Right renal cortex interstitium (tissue), 3 donors: ENCODE data around the gene FGD6. TPM values are rescaled to one million over a fixed set of nuclear protein-coding genes. Genes with fewer than 3 reads are reported as not detected.
"Not testable (repeated sequence)": the region's sequence is repeated elsewhere in the genome, so short reads cannot be mapped to it uniquely, and the experiment has no call there.

Experiments
- DNase-seq, 3 donors: peaks; one replicate each; pipeline ENCODE4 v3.0.0-alpha.2; 2013; ENCODE audit warnings: low read depth in 3 of 3, low spot score in 2 of 3
- polyA plus RNA-seq, 3 donors: library from polyadenylated mRNA; unstranded; fragments of 120-200 nt; gene quantifications; one replicate each; pipeline ENCODE4 v1.2.1, GENCODE V29; 2013; ENCODE audit not compliant: insufficient read length in 3 of 3

Gene FGD6
- polyA plus RNA-seq, 3 donors, result 9.9 to 10.4 (median 10.2) TPM

DNA sequence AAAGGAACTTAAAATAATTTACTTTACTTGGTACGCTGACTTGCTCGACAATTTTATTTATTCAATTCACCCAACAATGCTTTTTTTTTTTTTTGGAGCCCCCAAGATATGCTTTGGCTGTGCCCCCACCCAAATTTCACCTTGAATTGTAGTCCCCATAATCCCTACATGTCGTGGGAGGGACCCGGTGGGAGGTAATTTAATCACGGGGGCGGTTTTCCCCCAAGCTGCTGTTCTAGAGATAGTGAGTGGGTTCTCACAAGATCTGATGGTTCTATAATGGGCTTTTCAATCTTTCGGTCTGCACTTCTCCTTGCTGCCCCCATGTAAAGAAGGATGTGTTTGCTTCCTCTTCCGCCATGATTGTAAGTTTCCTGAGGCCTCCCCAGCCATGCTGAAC, 10.4 kb downstream of the FGD6 start:
- no peak for DNase-seq

DNA sequence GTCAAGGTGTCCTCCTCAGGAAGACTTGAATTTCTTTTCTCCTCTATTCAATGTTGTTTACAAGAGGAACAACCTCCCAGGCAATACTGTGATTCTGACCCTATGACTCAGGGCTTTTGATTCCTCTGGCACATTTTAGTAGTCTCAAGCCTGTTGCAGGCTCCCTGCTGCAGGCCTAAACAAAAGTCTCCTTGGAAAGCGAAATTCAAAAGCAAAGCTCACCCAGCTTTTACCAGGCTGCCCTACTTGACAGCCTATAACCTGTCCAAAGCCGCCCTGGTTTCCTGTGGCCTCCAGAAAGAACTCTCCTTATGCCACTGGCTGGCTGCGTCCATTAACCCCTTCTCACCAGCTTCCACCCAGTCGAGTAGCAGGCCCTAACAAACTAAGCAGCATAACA, 11.6 kb downstream of the FGD6 start:
- no peak for DNase-seq

DNA sequence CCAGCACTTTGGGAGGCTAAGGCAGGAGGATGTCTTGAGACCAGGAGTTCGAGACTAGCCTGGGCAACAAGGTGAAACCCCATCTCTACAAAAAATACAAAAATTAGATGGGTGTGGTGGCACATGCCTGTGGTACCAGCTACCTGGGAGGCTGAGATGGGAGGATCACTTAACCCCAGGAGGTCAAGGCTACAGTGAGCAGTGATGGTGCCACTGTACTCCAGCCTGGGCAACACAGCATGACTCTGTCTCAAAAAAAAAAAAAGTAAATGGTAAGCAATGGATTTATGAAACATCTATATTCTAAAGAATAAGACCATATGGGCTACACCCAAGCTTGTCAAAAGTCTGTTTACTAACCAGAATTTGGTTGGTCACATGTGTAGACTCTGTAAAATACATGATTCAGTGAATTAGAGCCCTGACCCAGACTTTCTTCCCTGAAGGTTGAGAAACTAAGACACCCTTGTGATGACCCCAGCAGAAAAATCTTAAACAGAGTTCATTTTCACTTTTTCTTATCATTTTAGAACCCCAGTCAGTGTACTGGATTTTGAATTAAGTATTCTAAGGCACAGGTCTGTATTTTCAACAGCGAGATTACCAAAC, 12.1 kb downstream of the FGD6 start:
- DNase-seq, result no peak

DNA sequence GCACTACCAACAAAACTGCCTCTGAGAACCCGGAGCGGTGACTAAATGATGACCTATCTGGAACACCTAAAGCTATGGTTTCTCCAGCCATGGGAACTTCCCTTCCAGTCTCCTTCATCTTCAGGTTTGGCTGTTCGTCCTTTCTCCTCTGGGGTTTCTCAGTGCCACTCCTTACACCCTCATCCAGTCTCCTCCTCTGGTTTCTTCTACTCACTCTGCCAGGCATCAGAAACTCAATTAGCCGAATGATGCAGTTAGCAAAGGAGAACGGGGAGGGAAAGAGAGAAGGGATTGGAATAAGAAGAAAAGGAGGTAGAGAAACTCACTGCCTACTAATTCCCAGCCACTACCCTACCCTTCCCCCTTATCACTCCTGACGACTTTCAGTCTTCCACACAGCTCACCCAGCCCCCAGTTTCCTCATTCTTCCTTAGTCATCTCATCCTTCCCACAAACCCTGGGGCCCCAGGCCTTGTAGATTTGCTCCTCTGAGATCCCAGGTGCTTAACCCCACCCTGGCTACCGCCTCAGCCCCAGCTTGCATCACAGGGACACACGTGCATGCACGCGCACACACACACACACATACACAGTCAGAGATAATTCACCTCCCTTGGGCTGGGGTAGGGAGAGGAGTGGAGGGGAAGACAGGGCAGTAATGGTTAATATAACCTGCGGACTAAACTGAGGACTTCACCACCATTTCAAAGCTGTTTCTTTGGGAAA, 13.0 kb downstream of the FGD6 start:
- DNase-seq, result no peak

DNA sequence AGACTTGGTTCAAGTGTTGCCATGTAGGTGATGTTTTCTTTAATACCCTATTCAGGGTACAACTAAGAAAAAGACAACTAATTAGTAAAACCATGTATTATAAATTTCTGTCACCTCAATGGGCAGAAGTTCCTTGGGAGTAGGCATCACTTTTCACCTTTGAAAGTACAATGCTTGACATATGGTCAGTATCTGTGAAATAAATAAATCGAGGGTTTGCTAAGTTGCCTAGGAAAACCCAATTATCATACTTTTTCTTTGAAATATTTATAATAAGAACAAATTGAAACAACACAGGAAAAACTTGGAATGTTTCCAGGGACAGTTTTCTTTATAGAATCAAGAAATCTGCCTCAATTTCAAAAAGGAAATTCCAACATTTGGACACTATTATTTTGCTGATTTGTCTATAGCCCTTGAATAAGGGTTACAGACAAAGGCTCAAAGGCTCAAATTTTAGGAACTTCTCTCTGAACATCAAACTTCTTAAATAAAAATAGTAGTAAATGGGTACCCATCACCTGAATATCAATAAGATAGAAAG, 13.7 kb downstream of the FGD6 start:
- DNase-seq, result no peak

DNA sequence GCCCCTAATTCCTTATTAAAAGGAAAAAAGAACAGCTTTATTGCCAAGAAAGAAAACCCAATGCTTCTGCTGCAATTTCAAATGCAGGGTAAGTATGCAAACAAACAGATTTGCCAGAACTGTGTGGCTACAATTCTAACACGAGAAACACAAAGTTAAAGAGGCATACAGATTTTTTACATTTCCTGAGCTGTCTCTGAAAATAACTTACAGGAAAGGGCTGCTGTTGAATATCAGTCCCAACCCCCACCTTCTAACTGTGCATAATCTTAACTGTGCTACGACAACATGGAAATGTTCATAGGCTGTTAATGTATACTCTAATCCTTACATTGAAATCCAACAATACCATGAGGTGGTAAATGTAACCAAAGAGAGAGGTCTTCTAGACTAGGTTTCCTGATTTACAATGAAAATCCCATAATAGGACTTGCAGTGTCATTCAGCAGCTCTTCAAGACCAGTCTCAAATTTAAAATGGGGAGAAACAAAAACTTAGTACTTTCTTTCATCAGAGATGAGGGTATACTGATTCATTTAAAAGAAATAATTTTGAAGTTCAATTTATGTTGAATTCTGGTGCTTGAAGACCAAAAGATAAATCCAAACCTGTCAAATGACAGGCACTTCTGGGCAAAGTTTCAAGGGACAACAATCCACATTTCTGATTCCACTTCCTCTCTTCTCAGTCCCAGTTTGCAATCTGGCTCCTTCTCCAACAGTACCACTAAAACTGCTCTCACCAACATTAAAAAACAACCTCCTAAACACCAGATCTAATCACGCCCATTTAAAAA, 14.4 kb downstream of the FGD6 start:
- DNase-seq, result no peak

DNA sequence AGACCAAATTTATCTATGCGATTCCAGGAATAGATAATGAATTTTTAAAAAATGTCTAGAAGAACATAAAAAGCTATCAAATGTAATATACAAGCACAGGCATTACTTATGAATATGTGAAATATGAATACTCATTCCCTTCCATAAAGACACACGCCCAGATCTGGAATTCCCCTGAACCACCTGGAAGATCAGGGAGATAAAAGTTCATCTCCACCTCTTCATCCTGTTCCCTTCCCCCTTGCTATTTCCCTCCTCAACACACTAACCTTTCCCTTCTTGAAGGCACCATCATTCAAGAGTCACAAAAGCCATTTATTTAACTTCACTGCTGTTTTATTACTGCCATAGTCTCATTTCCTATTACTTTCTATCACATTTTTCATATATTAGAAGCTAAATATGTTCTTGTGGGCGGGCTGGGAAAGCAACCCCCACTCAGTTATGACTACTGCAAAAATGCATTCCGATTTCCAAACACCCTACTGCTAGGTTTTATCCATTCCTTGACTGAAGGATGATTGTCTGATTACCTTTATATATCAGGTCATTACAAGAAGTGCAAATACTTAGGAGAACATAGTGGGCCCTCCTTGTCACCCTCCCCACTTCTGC, 16.1 kb downstream of the FGD6 start:
- no peak for DNase-seq

DNA sequence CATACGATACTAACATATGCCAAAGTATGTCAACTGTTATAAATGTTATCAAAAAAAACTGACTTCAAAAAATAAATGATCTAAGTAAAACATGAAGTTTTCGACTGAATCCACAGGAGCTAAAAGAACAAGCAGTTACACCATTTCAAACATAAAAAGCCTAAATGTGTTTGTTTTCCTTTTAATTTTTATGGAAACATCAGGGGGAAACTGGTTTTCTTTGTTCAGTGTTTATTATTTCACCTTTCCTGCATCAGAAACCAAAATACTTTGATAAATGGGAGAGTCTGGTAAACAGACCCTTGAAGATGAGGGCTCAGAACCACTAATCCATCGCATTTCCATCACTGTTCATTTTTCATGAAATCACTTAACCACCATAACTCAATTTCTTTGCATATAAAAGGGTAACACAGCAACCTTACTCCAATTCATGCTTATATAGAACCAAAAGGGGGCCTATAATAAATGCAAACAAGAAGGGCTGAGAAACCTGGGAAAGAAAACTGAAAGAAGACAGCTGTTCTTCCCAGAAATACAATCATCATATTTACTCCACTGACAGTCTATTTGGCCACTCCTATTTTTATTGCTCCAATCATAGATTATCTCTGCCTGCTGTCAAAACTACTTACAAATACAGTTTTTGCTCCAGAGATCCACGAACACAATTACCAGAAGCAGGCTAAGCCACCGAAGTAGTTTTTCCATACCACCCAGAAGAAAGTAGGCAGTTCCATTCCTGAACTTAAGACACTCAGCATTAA, 17.0 kb downstream of the FGD6 start:
- no peak for DNase-seq

DNA sequence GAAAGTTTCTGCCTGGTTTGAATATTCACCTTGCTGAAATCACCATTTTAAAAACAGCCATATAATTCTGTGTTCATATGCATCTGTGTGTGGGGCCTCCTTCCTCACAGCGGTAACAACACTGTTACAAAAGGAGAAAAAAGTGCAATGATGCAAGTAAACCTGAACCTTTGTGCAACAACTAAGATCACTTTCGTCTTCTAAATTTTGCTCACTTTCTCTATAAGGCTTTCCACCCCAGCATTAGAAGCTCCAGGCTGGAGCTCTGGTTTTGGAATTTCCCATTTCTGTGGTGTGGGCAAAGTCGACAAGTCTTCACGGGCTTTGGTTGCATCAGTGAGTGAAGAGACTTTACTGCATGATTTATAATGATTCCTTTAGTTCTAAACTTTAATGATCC, 18.4 kb downstream of the FGD6 start:
- DNase-seq, result no peak

DNA sequence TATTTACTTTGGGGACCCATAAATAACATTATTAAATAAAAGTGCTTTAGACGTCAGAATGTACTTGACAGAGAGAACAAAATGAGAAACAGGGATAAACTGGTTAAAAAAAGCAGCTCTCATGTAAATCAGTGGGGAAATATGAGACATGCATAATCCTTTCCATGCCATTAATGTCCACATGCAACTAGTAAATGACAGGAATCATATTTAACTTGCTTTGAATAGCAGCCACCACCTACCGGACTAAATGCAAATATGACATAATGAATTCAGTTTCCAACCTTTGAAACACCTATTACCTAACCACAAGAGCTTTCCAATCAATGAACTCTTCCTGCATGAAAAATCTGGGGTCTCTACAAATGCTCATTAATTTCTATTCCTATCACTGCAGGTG, 19.6 kb downstream of the FGD6 start:
- no peak for DNase-seq

DNA sequence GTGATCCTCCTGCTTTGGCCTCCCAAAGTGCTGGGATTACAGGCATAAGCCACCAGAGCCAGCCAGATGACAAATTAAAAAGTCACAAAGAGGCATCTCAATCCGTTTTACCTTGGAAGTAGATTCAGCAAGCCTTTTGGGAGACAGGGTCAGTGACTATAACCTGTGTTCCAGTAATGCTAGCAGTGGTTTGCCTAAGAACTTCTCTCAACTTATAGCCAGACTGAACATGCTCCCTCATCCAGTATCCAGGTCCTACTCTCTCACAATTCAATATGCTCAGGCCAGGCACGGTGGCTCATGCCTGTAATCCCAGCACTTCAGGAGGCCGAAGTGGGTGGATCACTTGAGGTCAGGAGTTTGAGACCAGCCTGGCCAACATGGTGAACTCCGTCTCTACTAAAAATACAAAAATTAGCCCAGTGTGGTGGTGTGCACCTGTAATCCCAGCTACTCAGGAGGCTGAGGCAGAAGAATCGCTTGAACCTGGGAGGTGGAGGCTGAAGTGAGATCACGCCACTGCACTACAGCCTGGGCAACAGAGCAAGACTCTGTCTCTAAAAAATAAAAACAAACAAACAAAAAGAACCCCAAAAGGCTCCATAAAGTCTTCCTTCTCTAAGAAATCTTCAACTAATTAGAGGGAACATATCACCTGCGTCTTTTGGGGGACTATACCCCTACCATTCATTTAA, 20.2 kb downstream of the FGD6 start:
- DNase-seq, result not testable (repeated sequence)

DNA sequence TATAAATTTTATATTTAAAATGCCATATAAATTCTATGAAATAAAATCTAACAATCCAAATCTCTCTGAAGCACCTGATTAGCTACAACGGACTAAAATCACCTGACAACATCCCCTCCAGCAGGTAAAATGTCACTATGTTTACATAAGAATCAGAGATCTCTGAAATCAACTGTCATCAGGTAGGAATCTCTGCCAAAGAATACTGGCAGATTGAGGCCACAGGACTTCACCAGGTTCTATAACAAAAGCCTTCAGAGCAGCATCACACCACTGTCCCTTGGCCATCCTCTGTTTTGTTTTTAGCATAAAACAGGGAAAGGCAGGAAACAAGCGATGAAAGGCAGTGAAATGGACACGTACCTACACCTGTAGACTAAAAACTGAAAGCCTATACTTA, 22.1 kb downstream of the FGD6 start:
- DNase-seq, result no peak

DNA sequence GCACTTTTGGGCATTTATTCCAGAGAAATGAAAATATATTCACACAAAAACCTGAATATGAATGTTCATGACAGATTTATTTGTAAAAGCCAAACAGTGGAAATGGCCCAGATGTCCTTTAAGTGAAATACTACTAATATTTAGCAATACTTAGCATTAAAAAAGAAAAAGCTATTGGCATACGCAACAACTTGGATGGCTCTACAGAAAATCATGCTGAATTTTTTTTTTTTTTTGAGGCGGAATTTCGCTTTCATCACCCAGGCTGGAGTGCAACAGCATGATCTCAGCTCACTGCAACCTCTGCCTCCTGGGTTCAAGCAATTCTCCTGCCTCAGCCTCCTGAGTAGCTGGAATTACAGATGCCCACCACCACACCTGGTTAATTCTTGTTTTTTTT, 24.1 kb downstream of the FGD6 start:
- no peak for DNase-seq

DNA sequence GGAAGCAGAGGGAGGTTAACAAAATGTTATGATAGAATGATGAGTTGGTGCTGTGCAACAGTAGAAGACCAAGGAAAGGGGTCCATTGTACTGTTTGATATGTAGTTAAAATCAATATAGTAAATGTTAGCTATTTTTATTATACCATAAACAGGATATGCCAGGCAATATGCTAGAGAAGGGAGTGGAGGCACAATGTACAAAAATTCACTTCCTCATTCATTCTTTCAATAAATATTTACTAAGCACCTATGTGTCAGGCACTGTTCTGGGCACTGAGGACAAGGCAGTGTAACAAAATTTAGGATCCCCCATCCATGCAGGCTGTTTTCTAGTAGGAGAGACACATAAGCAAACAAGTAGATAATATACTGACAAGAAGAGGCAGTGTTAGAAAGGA, 25.0 kb downstream of the FGD6 start:
- DNase-seq, result no peak

DNA sequence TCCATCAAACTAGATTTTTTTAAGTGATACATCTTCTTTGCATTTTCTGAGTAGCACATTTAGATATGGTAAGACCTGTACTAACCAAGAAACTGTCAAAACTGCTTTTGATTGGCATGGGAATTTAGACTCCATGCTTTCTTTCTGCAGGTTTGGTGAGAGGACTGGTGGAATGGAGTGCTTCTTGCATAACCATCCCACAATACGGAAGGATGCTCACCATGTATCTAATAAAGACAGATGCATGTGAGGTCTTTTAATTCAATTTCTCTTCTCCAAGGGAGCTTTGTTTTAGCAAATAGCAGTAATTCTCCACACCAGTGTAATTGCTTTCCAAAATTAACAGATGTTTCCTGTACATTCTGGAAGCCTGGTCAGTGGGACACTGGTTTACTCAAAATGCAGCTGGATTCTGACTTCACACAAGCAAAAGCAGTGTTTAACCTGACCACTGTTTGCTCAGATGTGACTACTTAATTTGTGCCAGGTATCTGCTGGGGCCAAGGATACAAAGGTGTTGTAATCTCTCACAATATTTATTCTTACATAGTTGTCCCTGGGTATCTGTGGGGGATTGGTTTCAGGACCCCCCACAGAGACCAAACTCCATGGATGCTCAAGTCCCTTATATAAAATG, 26.1 kb downstream of the FGD6 start:
- no peak for DNase-seq

DNA sequence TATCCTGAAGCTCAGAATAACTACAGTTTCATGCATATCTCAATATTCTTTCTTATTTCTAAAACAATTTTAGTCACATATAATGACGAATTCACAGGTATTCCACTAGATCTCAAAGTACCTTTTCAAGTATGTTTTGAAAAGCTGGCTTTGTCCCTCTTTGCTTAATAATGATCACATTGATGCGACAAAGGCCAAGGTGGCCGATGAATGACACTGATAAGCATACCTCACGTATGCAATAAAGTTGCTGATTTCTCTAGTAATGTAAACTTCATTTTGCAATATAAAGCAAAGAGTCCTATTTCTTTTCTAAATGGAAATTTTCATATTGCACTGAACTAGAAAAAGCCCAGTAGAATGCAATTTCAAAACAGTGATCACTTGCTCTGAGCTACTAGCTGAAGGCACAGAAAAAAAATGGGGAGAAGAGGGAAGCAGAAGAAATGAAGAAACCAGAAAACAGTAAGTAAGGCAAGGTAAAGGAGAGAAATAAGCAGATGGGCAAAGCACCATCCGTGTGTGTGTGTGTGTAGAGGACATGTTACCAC, 29.3 kb downstream of the FGD6 start:
- no peak for DNase-seq

DNA sequence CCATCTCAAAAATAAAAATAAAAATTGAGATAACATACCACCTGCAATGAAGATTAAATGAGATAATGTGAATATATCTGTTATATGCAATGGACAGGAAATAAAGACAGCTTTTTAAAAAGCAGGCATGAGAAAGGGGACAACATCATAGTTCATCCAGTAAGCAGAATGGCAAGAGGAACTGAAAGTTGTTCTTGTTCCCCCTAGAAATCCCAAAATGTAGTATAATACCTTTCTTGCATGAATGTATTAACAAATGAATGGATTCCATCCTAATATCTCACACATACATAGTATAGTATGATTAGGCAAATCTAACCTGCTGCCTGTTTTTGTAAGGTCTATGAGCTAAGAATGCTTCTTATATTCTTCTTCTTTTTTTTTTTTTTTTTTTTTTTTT, 31.4 kb downstream of the FGD6 start:
- DNase-seq, result no peak

DNA sequence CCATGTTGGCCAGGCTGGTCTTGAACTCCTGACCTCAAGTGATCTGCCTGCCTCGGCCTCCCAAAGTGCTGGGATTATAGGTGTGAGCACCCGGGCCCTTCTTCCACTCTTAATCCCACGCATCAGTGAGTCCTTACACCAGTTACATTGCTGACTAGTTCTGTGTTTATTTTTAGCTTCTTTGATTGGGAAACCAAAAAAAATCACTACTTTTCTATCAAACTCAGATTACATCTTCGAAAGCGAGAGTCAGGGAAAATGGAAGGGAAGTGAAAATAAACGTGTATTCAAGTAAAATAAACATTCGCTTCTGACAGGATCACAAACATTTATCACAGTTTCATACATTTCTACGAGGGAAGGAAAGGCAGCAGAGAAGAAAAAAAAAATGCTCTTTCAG, 32.2 kb downstream of the FGD6 start:
- DNase-seq, result no peak

DNA sequence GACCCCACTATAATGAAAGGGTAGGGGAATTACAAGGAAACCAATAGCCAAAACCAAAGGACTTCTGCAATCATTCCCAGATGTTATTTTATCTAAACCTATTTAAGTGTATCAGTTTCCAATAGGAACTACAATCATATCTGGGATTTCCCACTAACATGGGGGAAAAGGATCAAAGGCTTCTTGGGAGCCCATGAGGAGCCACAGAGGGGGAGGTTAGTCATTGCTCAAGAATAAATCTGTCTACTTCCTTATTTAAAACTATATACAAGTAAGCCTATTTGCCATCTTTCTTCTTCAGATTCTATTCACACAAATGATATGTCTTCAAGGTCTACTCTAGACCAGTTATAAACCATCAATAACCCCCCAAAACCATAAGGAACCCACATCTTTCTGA, 33.1 kb downstream of the FGD6 start:
- DNase-seq, result no peak
